ENCODE data around the gene LHPP.

LHPP gene

GRCh38 chr10:124574456-124575070 is 112.9 kb downstream of the LHPP start:
- no CpG with 5 or more reads among the region's 14 CpGs for WGBS, 2 donors (ENCODE audit: extremely low coverage in 2 of 2, insufficient read length in 2 of 2, insufficient replicate concordance in 1 of 2)
- Histone ChIP-seq H2AFZ (ENCODE audit: low read length) (no peak overlapping the region), H3K14ac (ENCODE audit: low read length) (no peak overlapping the region), H3K9ac (ENCODE audit: low read depth, low read length, poor library complexity) (peak overlapping the region; percentile 3), H4K8ac (ENCODE audit: low read depth, low read length) (no peak overlapping the region), H2BK5ac (ENCODE audit: low read length) (no peak overlapping the region), H3K79me1 (ENCODE audit: low read depth, low read length) (no peaks in the 10 kb centered on the region), H2BK12ac (ENCODE audit: low read length) (no peak overlapping the region), H3K18ac (ENCODE audit: low read length) (peak overlapping the region; percentile 53), H3K36me3 (replicated peaks in 1 of 2; ENCODE audit: control insufficient read depth in 2 of 2, insufficient read depth in 2 of 2, low read length in 2 of 2) (no peaks in the 10 kb centered on the region), H3K27ac (replicated peaks; ENCODE audit: low read length) (no peak overlapping the region), H3K4ac (ENCODE audit: low read length) (no peak overlapping the region), H4K91ac (ENCODE audit: low read depth, low read length, poor library complexity) (no peak overlapping the region), H3K27me3 (ENCODE audit: control insufficient read depth in 3 of 3, insufficient read depth in 3 of 3, low read depth in 1 of 3, low read length in 3 of 3) (peaks cover 0 to 12% (median 0%) of the 10 kb centered on the region in 3 experiments), H2AK5ac (ENCODE audit: low read depth, low read length) (peak overlapping the region; percentile 56), H3K4me3 (ENCODE audit: low read length in 2 of 2) (no peak overlapping the region), H3K23ac (ENCODE audit: low read depth, low read length, poor library complexity) (no peak overlapping the region), H3K4me1 (ENCODE audit: control insufficient read depth in 2 of 2, insufficient read depth in 1 of 2, low read depth in 1 of 2, low read length in 2 of 2) (peaks cover under 1% of the 10 kb centered on the region in 2 donors), H3K4me2 (ENCODE audit: insufficient read depth, low read length, poor library complexity, severe bottlenecking) (no peak overlapping the region), H2BK120ac (ENCODE audit: low read depth, low read length) (no peak overlapping the region), H3K9me3 (replicated peaks in 1 of 2; ENCODE audit: control insufficient read depth in 2 of 2, insufficient read depth in 1 of 2, low read depth in 1 of 2, low read length in 2 of 2) (peaks cover 0 to 4% of the 10 kb centered on the region in 2 donors), H2BK15ac (ENCODE audit: low read length) (no peak overlapping the region)
- no peak for DNase-seq (ENCODE audit: low spot score)

- Histone ChIP-seq H2BK15ac (ENCODE audit: low read length) (peak overlapping the region; percentile 82), H2BK12ac (ENCODE audit: low read length) (no peak overlapping the region), H2AK5ac (ENCODE audit: low read depth, low read length) (peak overlapping the region; percentile 71), H4K91ac (ENCODE audit: low read depth, low read length, poor library complexity) (no peak overlapping the region), H3K14ac (ENCODE audit: low read length) (peak overlapping the region; percentile 84), H3K36me3 (replicated peaks in 1 of 2; ENCODE audit: control insufficient read depth in 2 of 2, insufficient read depth in 2 of 2, low read length in 2 of 2) (no peaks in the 10 kb centered on the region), H3K4me2 (ENCODE audit: insufficient read depth, low read length, poor library complexity, severe bottlenecking) (no peak overlapping the region), H3K9ac (ENCODE audit: low read depth, low read length, poor library complexity) (no peak overlapping the region), H3K79me1 (ENCODE audit: low read depth, low read length) (no peaks in the 10 kb centered on the region), H4K8ac (ENCODE audit: low read depth, low read length) (no peak overlapping the region), H2BK120ac (ENCODE audit: low read depth, low read length) (no peak overlapping the region), H3K4me1 (ENCODE audit: control insufficient read depth in 2 of 2, insufficient read depth in 1 of 2, low read depth in 1 of 2, low read length in 2 of 2) (no peaks in the 10 kb centered on the region), H3K9me3 (replicated peaks in 1 of 2; ENCODE audit: control insufficient read depth in 2 of 2, insufficient read depth in 1 of 2, low read depth in 1 of 2, low read length in 2 of 2) (peaks cover 0 to 10% of the 10 kb centered on the region in 2 donors), H3K4me3 (ENCODE audit: low read length in 2 of 2) (peak overlapping the region in 1 of 2 donors; percentile 19), H3K4ac (ENCODE audit: low read length) (peak overlapping the region; percentile 87), H3K18ac (ENCODE audit: low read length) (peak overlapping the region; percentile 63), H3K27ac (replicated peaks; ENCODE audit: low read length) (no peak overlapping the region), H3K27me3 (ENCODE audit: control insufficient read depth in 3 of 3, insufficient read depth in 3 of 3, low read depth in 1 of 3, low read length in 3 of 3) (peaks cover 0 to 12% (median 0%) of the 10 kb centered on the region in 3 experiments), H3K23ac (ENCODE audit: low read depth, low read length, poor library complexity) (peak overlapping the region; percentile 80), H2BK5ac (ENCODE audit: low read length) (no peak overlapping the region), H2AFZ (ENCODE audit: low read length) (no peak overlapping the region)
- WGBS, 2 donors (ENCODE audit: extremely low coverage in 2 of 2, insufficient read length in 2 of 2, insufficient replicate concordance in 1 of 2), result no CpG with 5 or more reads among the region's 22 CpGs
- no peak for DNase-seq (ENCODE audit: low spot score)
Measured at GRCh38 chr10:124575107-124576035, 113.7 kb downstream of the LHPP start.

- H2BK12ac ChIP-seq (ENCODE audit: low read length), result no peak overlapping the region
- H2BK5ac ChIP-seq (ENCODE audit: low read length), result peak overlapping the region; percentile 28
- H2BK15ac ChIP-seq (ENCODE audit: low read length), result no peak overlapping the region
- no peak overlapping the region for H3K14ac ChIP-seq (ENCODE audit: low read length)
- peaks cover 0 to 12% (median 0%) of the 10 kb centered on the region in 3 experiments for H3K27me3 ChIP-seq (ENCODE audit: control insufficient read depth in 3 of 3, insufficient read depth in 3 of 3, low read depth in 1 of 3, low read length in 3 of 3)
- H2AFZ ChIP-seq (ENCODE audit: low read length), result no peak overlapping the region
- H3K4me3 ChIP-seq (ENCODE audit: low read length in 2 of 2), result no peak overlapping the region
- H3K9ac ChIP-seq (ENCODE audit: low read depth, low read length, poor library complexity), result no peak overlapping the region
- H2AK5ac ChIP-seq (ENCODE audit: low read depth, low read length), result peak overlapping the region; percentile 60
- H3K36me3 ChIP-seq (replicated peaks in 1 of 2; ENCODE audit: control insufficient read depth in 2 of 2, insufficient read depth in 2 of 2, low read length in 2 of 2), result no peaks in the 10 kb centered on the region
- WGBS, 2 donors (ENCODE audit: extremely low coverage in 2 of 2, insufficient read length in 2 of 2, insufficient replicate concordance in 1 of 2), result no CpG with 5 or more reads among the region's 20 CpGs
- no peak overlapping the region for H2BK120ac ChIP-seq (ENCODE audit: low read depth, low read length)
- no peak overlapping the region for H3K18ac ChIP-seq (ENCODE audit: low read length)
- no peak overlapping the region for H4K91ac ChIP-seq (ENCODE audit: low read depth, low read length, poor library complexity)
- H3K23ac ChIP-seq (ENCODE audit: low read depth, low read length, poor library complexity), result no peak overlapping the region
- no peaks in the 10 kb centered on the region for H3K79me1 ChIP-seq (ENCODE audit: low read depth, low read length)
- DNase-seq (ENCODE audit: low spot score), result no peak
- H3K4me1 ChIP-seq (ENCODE audit: control insufficient read depth in 2 of 2, insufficient read depth in 1 of 2, low read depth in 1 of 2, low read length in 2 of 2), result no peaks in the 10 kb centered on the region
- H4K8ac ChIP-seq (ENCODE audit: low read depth, low read length), result no peak overlapping the region
- H3K4me2 ChIP-seq (ENCODE audit: insufficient read depth, low read length, poor library complexity, severe bottlenecking), result no peak overlapping the region
- no peak overlapping the region for H3K4ac ChIP-seq (ENCODE audit: low read length)
- H3K27ac ChIP-seq (replicated peaks; ENCODE audit: low read length), result no peak overlapping the region
- peaks cover 0 to 7% of the 10 kb centered on the region in 2 donors for H3K9me3 ChIP-seq (replicated peaks in 1 of 2; ENCODE audit: control insufficient read depth in 2 of 2, insufficient read depth in 1 of 2, low read depth in 1 of 2, low read length in 2 of 2)
Measured at GRCh38 chr10:124576526-124577420, 115.2 kb downstream of the LHPP start.

Data from neuronal stem cell (in vitro differentiated cells).